Gastrocnemius medialis (tissue), 4 donors: ENCODE data around the gene C17orf100.

ENCODE experiments used
- POLR2A ChIP-seq, 2 donors: fragments of 450-650 bp; IDR thresholded peaks; one replicate each; pipeline ENCODE4 v1.6.1; 2017; ENCODE audit warnings: antibody characterized with exemption in 2 of 2, mild to moderate bottlenecking in 2 of 2, moderate library complexity in 2 of 2
- TF ChIP-seq, protein P1 (sequence below), 5 experiments: fragments of 450-650 bp in 3 of 5; fragments of 200-600 bp in 2 of 5; sonication (generic) in 2 of 5; IDR thresholded peaks in 4 of 5; conservative IDR thresholded peaks in 1 of 5; 1 replicate in 4 of 5; 2 replicates in 1 of 5; pipeline ENCODE4 v1.5.1; 2016 to 2019; ENCODE audit warnings: antibody characterized with exemption in 5 of 5, mild to moderate bottlenecking in 3 of 5, moderate library complexity in 3 of 5

DNA sequence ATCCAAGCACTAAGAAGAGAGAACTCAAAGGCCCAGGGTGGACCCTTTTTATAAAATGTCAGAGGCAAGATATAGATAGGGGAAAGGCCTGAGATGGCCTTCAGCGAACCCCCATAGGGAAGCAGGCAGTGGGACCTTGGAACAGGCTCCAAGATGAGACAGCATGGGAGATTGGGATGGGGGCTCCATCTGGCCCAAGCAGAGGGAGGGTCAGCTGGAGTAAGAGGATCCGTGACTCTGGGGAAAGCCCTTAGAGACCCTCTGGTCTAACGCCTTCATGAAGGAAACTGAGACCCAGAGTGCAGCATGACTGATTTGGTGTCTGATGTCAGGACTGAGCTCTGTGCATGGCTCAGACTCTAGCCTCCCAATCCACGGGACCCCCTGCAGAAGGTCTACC, 30.8 kb downstream of the C17orf100 start:
- TF ChIP-seq, protein P1, sequence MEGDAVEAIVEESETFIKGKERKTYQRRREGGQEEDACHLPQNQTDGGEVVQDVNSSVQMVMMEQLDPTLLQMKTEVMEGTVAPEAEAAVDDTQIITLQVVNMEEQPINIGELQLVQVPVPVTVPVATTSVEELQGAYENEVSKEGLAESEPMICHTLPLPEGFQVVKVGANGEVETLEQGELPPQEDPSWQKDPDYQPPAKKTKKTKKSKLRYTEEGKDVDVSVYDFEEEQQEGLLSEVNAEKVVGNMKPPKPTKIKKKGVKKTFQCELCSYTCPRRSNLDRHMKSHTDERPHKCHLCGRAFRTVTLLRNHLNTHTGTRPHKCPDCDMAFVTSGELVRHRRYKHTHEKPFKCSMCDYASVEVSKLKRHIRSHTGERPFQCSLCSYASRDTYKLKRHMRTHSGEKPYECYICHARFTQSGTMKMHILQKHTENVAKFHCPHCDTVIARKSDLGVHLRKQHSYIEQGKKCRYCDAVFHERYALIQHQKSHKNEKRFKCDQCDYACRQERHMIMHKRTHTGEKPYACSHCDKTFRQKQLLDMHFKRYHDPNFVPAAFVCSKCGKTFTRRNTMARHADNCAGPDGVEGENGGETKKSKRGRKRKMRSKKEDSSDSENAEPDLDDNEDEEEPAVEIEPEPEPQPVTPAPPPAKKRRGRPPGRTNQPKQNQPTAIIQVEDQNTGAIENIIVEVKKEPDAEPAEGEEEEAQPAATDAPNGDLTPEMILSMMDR (IDR thresholded peaks at IDR 0.05 in 4 of 5, conservative IDR thresholded peaks at IDR 0.05 in 1 of 5): no peak
- no peak for TF ChIP-seq POLR2A (IDR thresholded peaks at IDR 0.05)
